ENCODE measurements around the gene KIF5C. TPM values are rescaled to one million over a fixed set of nuclear protein-coding genes. Genes with fewer than 3 reads are reported as not detected.
A peak's percentile ranks its signal among the peaks of the same experiment; 100 is the strongest.

The KIF5C gene
- total RNA-seq, 2 experiments from 2014 or later: 13.3 to 14.2 TPM

GRCh38 chr2:149031396-149031795 is 156.4 kb downstream of the KIF5C start:
- Mint-ChIP-seq H3K4me3 (no peak overlapping the region), H3K4me1 (peaks cover 4% of the 10 kb centered on the region), H3K9me3 (no peaks in the 10 kb centered on the region), H3K27ac (no peak overlapping the region), H3K36me3 (no peaks in the 10 kb centered on the region), H3K27me3 (peaks cover 6% of the 10 kb centered on the region)
- POLR2A ChIA-PET: no interaction called here
- ATAC-seq (ENCODE audit: low read depth): no peak
- DNase-seq: no peak

- no peak for DNase-seq
- no peak for ATAC-seq (ENCODE audit: low read depth)
- no peaks in the 10 kb centered on the region for H3K9me3 Mint-ChIP-seq
- H3K36me3 Mint-ChIP-seq: no peaks in the 10 kb centered on the region
- H3K27me3 Mint-ChIP-seq: peaks cover 25% of the 10 kb centered on the region
- H3K4me1 Mint-ChIP-seq: peaks cover 4% of the 10 kb centered on the region
- H3K4me3 Mint-ChIP-seq: no peak overlapping the region
- POLR2A ChIA-PET: no interaction called here
- no peak overlapping the region for H3K27ac Mint-ChIP-seq
Observed at GRCh38 chr2:149033716-149034115, 158.7 kb downstream of the KIF5C start.

GRCh38 chr2:149034406-149034805 is 159.4 kb downstream of the KIF5C start:
- Mint-ChIP-seq H3K27ac (no peak overlapping the region), H3K9me3 (no peaks in the 10 kb centered on the region), H3K27me3 (peaks cover 31% of the 10 kb centered on the region), H3K4me1 (peaks cover 4% of the 10 kb centered on the region), H3K4me3 (no peak overlapping the region), H3K36me3 (no peaks in the 10 kb centered on the region)
- DNase-seq (no peak), ATAC-seq (ENCODE audit: low read depth) (no peak)
- POLR2A ChIA-PET: no interaction called here

GRCh38 chr2:149036507-149037293 is 161.7 kb downstream of the KIF5C start:
- Mint-ChIP-seq H3K36me3 (no peaks in the 10 kb centered on the region), H3K4me1 (peaks cover 4% of the 10 kb centered on the region), H3K27ac (no peak overlapping the region), H3K4me3 (no peak overlapping the region), H3K9me3 (no peaks in the 10 kb centered on the region), H3K27me3 (peaks cover 43% of the 10 kb centered on the region)
- POLR2A ChIA-PET: no interaction called here
- ATAC-seq (ENCODE audit: low read depth) (no peak), DNase-seq (no peak)

GRCh38 chr2:149037851-149038250 is 162.8 kb downstream of the KIF5C start:
- H3K36me3 Mint-ChIP-seq: no peaks in the 10 kb centered on the region
- ATAC-seq (ENCODE audit: low read depth) (no peak), DNase-seq (no peak)
- H3K9me3 Mint-ChIP-seq: no peaks in the 10 kb centered on the region
- no peaks in the 10 kb centered on the region for H3K4me1 Mint-ChIP-seq
- no peak overlapping the region for H3K27ac Mint-ChIP-seq
- POLR2A ChIA-PET: no interaction called here
- H3K4me3 Mint-ChIP-seq: no peak overlapping the region
- peaks cover 46% of the 10 kb centered on the region for H3K27me3 Mint-ChIP-seq

GRCh38 chr2:149038442-149039212 is 163.6 kb downstream of the KIF5C start, which contains the start of gene LYPD6B:
Gene LYPD6B, plus strand, starts transcription at chr2:149038699. Its CDS starts 92,250 bp downstream, at chr2:149130949.
- no peaks in the 10 kb centered on the region for H3K9me3 Mint-ChIP-seq
- POLR2A ChIA-PET: no interaction called here

GRCh38 chr2:149039213-149039724 is 164.2 kb downstream of the KIF5C start:
- Mint-ChIP-seq H3K36me3 (no peaks in the 10 kb centered on the region), H3K4me1 (no peaks in the 10 kb centered on the region), H3K9me3 (no peaks in the 10 kb centered on the region), H3K27ac (no peak overlapping the region), H3K4me3 (no peak overlapping the region), H3K27me3 (peaks cover 59% of the 10 kb centered on the region)
- POLR2A ChIA-PET: no interaction called here
- DNase-seq: no peak
- no peak for ATAC-seq (ENCODE audit: low read depth)

More at GRCh38 chr2:149038442-149039212, 163.6 kb downstream of the KIF5C start, which contains the start of gene LYPD6B:
- DNase-seq: no peak
- Mint-ChIP-seq H3K4me1 (no peaks in the 10 kb centered on the region), H3K27ac (no peak within 1 kb of the TSS), H3K36me3 (no peaks in the 10 kb centered on the region), H3K4me3 (peak within 1 kb of the TSS; percentile 39), H3K27me3 (peaks cover 54% of the 10 kb centered on the region)
- ATAC-seq (ENCODE audit: low read depth): peak; percentile 64

GRCh38 chr2:149040451-149040850 is 165.4 kb downstream of the KIF5C start:
- H3K4me3 Mint-ChIP-seq: no peak overlapping the region
- H3K36me3 Mint-ChIP-seq: no peaks in the 10 kb centered on the region
- DNase-seq (peak; percentile 42), ATAC-seq (ENCODE audit: low read depth) (no peak)
- H3K27ac Mint-ChIP-seq: no peak overlapping the region
- no peaks in the 10 kb centered on the region for H3K9me3 Mint-ChIP-seq
- POLR2A ChIA-PET: no interaction called here
- no peaks in the 10 kb centered on the region for H3K4me1 Mint-ChIP-seq
- H3K27me3 Mint-ChIP-seq: peaks cover 66% of the 10 kb centered on the region

- POLR2A ChIA-PET: no interaction called here
- H3K36me3 Mint-ChIP-seq: no peaks in the 10 kb centered on the region
- H3K27me3 Mint-ChIP-seq: peaks cover 68% of the 10 kb centered on the region
- H3K27ac Mint-ChIP-seq: no peak overlapping the region
- DNase-seq: no peak
- H3K9me3 Mint-ChIP-seq: peaks cover 1% of the 10 kb centered on the region
- ATAC-seq (ENCODE audit: low read depth): no peak
- no peak overlapping the region for H3K4me3 Mint-ChIP-seq
- H3K4me1 Mint-ChIP-seq: no peaks in the 10 kb centered on the region
Observed at GRCh38 chr2:149041482-149041881, 166.5 kb downstream of the KIF5C start.

- DNase-seq: no peak
- H3K9me3 Mint-ChIP-seq: peaks cover 1% of the 10 kb centered on the region
- H3K27ac Mint-ChIP-seq: no peak overlapping the region
- no peaks in the 10 kb centered on the region for H3K36me3 Mint-ChIP-seq
- H3K4me3 Mint-ChIP-seq: no peak overlapping the region
- peaks cover 57% of the 10 kb centered on the region for H3K27me3 Mint-ChIP-seq
- no peak for ATAC-seq (ENCODE audit: low read depth)
- no peaks in the 10 kb centered on the region for H3K4me1 Mint-ChIP-seq
- POLR2A ChIA-PET: no interaction called here
Observed at GRCh38 chr2:149042881-149043280, 167.9 kb downstream of the KIF5C start.

- DNase-seq (no peak), ATAC-seq (ENCODE audit: low read depth) (no peak)
- H3K36me3 Mint-ChIP-seq: no peaks in the 10 kb centered on the region
- no peak overlapping the region for H3K4me3 Mint-ChIP-seq
- H3K27me3 Mint-ChIP-seq: peaks cover 46% of the 10 kb centered on the region
- no peak overlapping the region for H3K27ac Mint-ChIP-seq
- peaks cover 3% of the 10 kb centered on the region for H3K9me3 Mint-ChIP-seq
- no peaks in the 10 kb centered on the region for H3K4me1 Mint-ChIP-seq
- POLR2A ChIA-PET: no interaction called here
Observed at GRCh38 chr2:149044500-149044899, 169.5 kb downstream of the KIF5C start.

GRCh38 chr2:149047118-149047517 is 172.1 kb downstream of the KIF5C start:
- Mint-ChIP-seq H3K27me3 (peaks cover 34% of the 10 kb centered on the region), H3K4me1 (no peaks in the 10 kb centered on the region), H3K36me3 (no peaks in the 10 kb centered on the region), H3K27ac (no peak overlapping the region), H3K9me3 (peaks cover 3% of the 10 kb centered on the region), H3K4me3 (no peak overlapping the region)
- ATAC-seq (ENCODE audit: low read depth) (no peak), DNase-seq (no peak)
- POLR2A ChIA-PET: no interaction called here

GRCh38 chr2:149049142-149049541 is 174.1 kb downstream of the KIF5C start:
- Mint-ChIP-seq H3K27ac (no peak overlapping the region), H3K27me3 (peaks cover 19% of the 10 kb centered on the region), H3K36me3 (no peaks in the 10 kb centered on the region), H3K9me3 (peaks cover 3% of the 10 kb centered on the region), H3K4me3 (no peak overlapping the region), H3K4me1 (no peaks in the 10 kb centered on the region)
- POLR2A ChIA-PET: no interaction called here
- DNase-seq (no peak), ATAC-seq (ENCODE audit: low read depth) (no peak)

- Mint-ChIP-seq H3K27me3 (peaks cover 13% of the 10 kb centered on the region), H3K9me3 (peaks cover 3% of the 10 kb centered on the region), H3K4me3 (no peak overlapping the region), H3K4me1 (no peaks in the 10 kb centered on the region), H3K27ac (no peak overlapping the region), H3K36me3 (no peaks in the 10 kb centered on the region)
- DNase-seq (no peak), ATAC-seq (ENCODE audit: low read depth) (no peak)
- POLR2A ChIA-PET: no interaction called here
Observed at GRCh38 chr2:149050188-149050587, 175.2 kb downstream of the KIF5C start.

Measured in activated naive CD8-positive, alpha-beta T cell treated with anti-CD3 and anti-CD28 coated beads, Interleukin-2, amount 10 ng/mL, durations not matched to agents 7 days and 5 days (primary cell).